T-helper 2 cell (primary cell): ENCODE data around the gene SPANXN5.
"Not testable (repeated sequence)": the region's sequence is repeated elsewhere in the genome, so short reads cannot be mapped to it uniquely, and the experiment has no call there.

Experiments
- DNase-seq, 5 experiments: peaks; one replicate each; pipeline versions ENCODE4 v3.0.0 to v3.0.0-alpha.2; 2012 to 2022
- total RNA-seq, 2 donors: gene quantifications; one replicate each; lab custom pipeline; 2026; lab: John Stamatoyannopoulos, UW

Gene SPANXN5, protein sequence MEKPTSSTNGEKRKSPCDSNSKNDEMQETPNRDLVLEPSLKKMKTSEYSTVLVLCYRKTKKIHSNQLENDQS
- 0 reads per million in 2 donors for total RNA-seq

DNA sequence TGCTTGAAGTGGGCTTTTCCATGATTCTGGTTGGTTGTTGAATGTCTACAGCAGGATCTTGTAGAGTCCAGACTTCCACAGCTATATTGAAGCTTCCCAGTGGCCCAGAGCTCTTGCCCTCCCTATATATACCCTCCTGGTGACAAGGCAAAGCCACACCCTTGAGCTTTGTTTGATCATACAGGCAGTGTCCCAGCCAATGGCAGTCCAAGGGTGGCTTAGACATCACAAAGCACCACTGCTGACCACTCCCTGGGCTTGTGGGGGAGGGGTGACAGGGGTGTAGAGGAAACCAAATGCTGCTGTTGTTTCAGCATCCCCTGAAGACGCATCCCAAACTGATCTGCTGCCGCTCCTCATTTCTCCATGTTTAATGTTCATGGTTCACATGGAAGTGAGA lies at the start of gene SPANXN5:
TSS of gene SPANXN5 (minus strand) at position 101 of the 400 bp plus-strand sequence. CDS start at position 22, 79 bp downstream.
- DNase-seq, result not testable (repeated sequence)

GRCh38 chrX:52843619-52844018 lies 46.4 kb upstream of the SPANXN5 start:
- DNase-seq, result not testable (repeated sequence)

DNA sequence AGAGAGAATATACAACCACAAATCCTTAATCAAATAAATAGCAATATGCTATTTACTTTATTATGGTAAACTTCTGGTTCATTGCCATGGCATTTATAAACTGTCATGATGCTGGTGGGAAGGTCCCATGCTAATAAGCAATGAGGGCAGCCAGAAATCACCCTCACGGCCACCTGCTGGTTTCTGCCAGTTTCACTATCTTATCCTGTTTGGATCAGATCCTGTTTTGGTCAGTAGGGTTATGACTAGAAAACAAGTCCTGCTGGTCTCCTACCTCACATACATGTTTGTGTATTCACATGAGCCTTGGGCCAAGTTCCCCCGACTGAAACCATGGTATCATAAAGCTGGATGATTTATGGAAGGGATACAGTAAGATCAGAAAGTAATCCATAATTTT lies 41.9 kb upstream of the SPANXN5 start:
- DNase-seq, result no peak

DNA sequence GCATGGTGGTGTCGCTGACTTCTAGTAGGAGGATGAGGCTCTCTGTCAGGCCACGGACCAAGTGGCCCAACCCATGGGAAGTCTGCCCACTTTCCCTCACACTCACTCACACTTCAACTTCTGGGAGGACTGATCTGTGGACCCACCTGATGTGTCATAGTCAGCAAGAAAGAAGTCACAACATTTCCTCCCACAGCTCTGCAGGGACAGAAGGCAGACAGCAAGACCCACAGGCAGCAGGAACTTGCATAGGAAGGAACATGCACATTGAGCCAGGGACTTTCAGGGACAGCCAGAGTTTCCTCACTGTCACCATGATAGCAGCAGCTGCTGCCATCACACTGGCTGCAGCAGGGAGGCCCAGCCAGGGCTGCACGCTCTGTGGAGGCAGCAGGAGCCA lies 33.3 kb upstream of the SPANXN5 start:
- no peak for DNase-seq

DNA sequence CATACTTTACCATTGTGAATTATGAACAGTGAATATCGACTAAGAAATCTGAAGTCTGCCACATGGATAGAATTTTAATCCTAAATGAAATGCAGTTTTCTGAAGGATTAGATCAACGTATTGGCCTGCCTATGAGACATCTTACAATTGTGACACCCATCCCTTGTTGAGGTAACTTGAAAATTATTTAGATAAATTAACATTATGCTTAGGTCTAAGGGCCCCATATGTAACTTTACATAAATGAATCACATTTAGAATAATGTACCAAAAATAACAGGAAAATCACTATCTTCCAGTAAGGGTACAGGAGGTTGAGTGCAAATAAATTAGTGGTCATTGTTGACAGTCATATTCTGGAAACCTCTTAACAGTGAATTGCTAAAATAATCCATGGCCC lies 27.4 kb upstream of the SPANXN5 start:
- DNase-seq, result no peak

GRCh38 chrX:52821079-52821760 lies 24.0 kb upstream of the SPANXN5 start:
- no peak for DNase-seq

GRCh38 chrX:52819788-52820187 lies 22.6 kb upstream of the SPANXN5 start:
- DNase-seq, result no peak

- no peak for DNase-seq
Measured at GRCh38 chrX:52811065-52811625, 13.9 kb upstream of the SPANXN5 start, which contains the start of gene XAGE5. Gene XAGE5, plus strand, starts transcription at chrX:52811287. Its CDS starts 1,280 bp downstream, at chrX:52812567.

GRCh38 chrX:52804876-52805275 lies 7.6 kb upstream of the SPANXN5 start:
- DNase-seq, result not testable (repeated sequence)

DNA sequence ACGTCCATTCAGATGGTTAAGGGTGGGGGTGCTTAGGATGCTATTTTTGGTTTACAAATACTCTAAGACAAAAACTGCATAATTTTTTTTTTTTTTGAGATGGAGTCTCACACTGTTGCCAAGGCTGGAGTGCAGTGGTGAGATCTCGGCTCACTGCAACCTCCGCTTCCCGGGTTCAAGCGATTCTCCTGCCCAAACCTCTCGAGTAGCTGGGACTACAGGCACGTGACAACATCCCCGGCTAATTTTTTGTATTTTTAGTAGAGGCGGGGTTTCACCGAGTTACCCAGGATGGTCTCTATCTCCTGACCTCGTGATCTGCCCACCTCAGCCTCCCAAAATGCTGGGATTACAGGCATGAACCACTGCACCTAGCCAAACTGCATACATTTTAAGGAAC lies 23.7 kb downstream of the SPANXN5 start:
- DNase-seq, result not testable (repeated sequence)

- not testable (repeated sequence) for DNase-seq
Measured at GRCh38 chrX:52765983-52766382, 31.2 kb downstream of the SPANXN5 start.

DNA sequence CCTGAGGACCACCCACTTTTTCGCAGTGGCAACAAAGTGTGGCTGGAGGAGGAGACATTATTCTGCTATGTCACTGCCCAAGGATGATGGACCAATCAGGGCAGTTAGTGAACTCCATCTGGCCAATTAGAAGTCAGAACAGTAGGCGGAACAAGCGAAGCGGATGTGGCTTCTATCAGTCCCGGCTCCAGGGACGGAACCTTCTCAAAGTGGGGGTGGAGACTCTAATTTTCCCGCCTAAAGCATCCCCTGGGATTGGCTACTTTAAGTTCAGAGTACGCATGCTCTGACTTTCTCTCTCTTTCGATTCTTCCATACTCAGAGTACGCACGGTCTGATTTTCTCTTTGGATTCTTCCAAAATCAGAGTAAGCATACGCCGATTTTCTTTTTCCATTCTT lies 46.3 kb downstream of the SPANXN5 start, which contains the start of gene SSX2B:
TSS of gene SSX2B (plus strand) at position 301 of the 400 bp plus-strand sequence. CDS start 1,429 bp downstream, outside the sequence.
- DNase-seq, result not testable (repeated sequence)
